ENCODE measurements around the gene ADAMTSL2.

- TF ChIP-seq CTCF (conservative IDR thresholded peaks at IDR 0.05 in 1 of 2, IDR thresholded peaks at IDR 0.05 in 1 of 2; ENCODE audit: low read depth in 1 of 2, low read length in 2 of 2) = no peak
- TF ChIP-seq EZH2 (IDR thresholded peaks at IDR 0.05; ENCODE audit: low read length, missing control alignments) = no peak
Measured at GRCh38 chr9:133539991-133540697, 5.6 kb downstream of the ADAMTSL2 start.
